ENCODE data around the gene GCHFR.

GCHFR gene

DNA sequence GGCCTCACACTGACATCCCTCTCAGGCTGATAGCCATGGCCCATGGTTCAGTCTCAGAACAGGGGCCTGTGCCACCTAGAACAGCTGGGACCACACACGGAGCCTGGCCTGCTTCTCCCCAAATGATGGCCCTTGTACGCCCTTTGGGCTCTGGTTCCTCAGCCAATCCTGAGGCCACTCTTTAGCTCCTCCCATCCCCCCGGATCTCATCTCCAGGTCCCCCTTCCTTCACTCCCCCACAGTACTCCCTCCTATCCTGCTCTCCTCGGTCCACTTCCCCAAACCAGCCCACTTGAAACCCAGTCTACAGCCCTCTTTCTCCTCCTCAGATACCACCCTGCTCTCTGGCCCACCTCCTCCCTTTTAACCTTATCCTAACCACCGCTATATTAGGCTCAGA, 25.3 kb downstream of the GCHFR start:
- H3K9ac ChIP-seq (ENCODE audit: low read length), result no peak overlapping the region
- TF ChIP-seq, protein P1, sequence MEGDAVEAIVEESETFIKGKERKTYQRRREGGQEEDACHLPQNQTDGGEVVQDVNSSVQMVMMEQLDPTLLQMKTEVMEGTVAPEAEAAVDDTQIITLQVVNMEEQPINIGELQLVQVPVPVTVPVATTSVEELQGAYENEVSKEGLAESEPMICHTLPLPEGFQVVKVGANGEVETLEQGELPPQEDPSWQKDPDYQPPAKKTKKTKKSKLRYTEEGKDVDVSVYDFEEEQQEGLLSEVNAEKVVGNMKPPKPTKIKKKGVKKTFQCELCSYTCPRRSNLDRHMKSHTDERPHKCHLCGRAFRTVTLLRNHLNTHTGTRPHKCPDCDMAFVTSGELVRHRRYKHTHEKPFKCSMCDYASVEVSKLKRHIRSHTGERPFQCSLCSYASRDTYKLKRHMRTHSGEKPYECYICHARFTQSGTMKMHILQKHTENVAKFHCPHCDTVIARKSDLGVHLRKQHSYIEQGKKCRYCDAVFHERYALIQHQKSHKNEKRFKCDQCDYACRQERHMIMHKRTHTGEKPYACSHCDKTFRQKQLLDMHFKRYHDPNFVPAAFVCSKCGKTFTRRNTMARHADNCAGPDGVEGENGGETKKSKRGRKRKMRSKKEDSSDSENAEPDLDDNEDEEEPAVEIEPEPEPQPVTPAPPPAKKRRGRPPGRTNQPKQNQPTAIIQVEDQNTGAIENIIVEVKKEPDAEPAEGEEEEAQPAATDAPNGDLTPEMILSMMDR (IDR thresholded peaks at IDR 0.05; ENCODE audit: low read length), result no peak
- TF ChIP-seq EZH2 (IDR thresholded peaks at IDR 0.05; ENCODE audit: borderline replicate concordance, low read length), result no peak
- H3K79me2 ChIP-seq (ENCODE audit: insufficient read depth, low read length), result no peaks in the 10 kb centered on the region

DNA sequence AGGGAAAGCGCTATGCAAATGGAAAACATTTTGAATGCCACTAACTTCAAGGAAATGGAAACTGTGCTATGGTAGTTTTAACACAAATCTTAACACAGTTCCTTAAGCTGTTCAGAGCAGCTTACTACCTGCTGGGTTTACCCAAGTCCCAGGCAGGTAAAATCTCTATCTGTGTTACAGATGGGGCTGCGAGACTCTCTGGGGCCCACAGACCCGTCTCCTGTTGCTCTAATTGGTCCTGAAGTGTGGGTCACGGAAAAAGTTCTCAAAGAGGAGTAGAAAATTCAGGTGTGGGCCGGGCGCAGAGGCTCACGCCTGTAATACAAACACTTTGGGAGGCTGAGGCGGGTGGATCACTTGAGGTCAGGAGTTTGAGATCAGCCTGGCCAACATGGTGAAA, 26.1 kb downstream of the GCHFR start:
- no peak for TF ChIP-seq EZH2 (IDR thresholded peaks at IDR 0.05; ENCODE audit: borderline replicate concordance, low read length)
- TF ChIP-seq, protein P1 (IDR thresholded peaks at IDR 0.05; ENCODE audit: low read length), result no peak
- H2AFZ ChIP-seq (ENCODE audit: low read length), result no peak overlapping the region
- H3K36me3 ChIP-seq (ENCODE audit: insufficient read depth, low read length), result peaks cover 11% of the 10 kb centered on the region; the same call in 1 of the 2 replicates
- H3K79me2 ChIP-seq (ENCODE audit: insufficient read depth, low read length), result no peaks in the 10 kb centered on the region
- no peak overlapping the region for H3K27ac ChIP-seq (ENCODE audit: low read depth, low read length, poor library complexity, severe bottlenecking)
- no peaks in the 10 kb centered on the region for H3K9me2 ChIP-seq (ENCODE audit: low read depth, low read length)
- no peak overlapping the region for H3K4me3 ChIP-seq (ENCODE audit: low read depth, low read length, poor library complexity, severe bottlenecking)
- no peaks in the 10 kb centered on the region for H3K9me3 ChIP-seq (ENCODE audit: low read length)
- no peak overlapping the region for H3K9ac ChIP-seq (ENCODE audit: low read length)
- no peaks in the 10 kb centered on the region for H4K20me1 ChIP-seq (ENCODE audit: insufficient read depth, low read length)
- no peak overlapping the region for H3K4me2 ChIP-seq (ENCODE audit: low read length)
- H3K27me3 ChIP-seq (ENCODE audit: insufficient read depth, low read length), result no peaks in the 10 kb centered on the region
- H3K4me1 ChIP-seq (ENCODE audit: insufficient read depth, low read length, severe bottlenecking), result peaks cover 11% of the 10 kb centered on the region
- H3F3A ChIP-seq (ENCODE audit: insufficient read depth, low read length), result no peaks in the 10 kb centered on the region

More for the DNA sequence above, 25.3 kb downstream of the GCHFR start:
- Histone ChIP-seq H3F3A (ENCODE audit: insufficient read depth, low read length) (no peaks in the 10 kb centered on the region), H3K9me3 (ENCODE audit: low read length) (no peaks in the 10 kb centered on the region), H4K20me1 (ENCODE audit: insufficient read depth, low read length) (no peaks in the 10 kb centered on the region), H3K4me3 (ENCODE audit: low read depth, low read length, poor library complexity, severe bottlenecking) (no peak overlapping the region), H3K4me1 (ENCODE audit: insufficient read depth, low read length, severe bottlenecking) (peaks cover 11% of the 10 kb centered on the region), H3K9me2 (ENCODE audit: low read depth, low read length) (no peaks in the 10 kb centered on the region), H3K36me3 (ENCODE audit: insufficient read depth, low read length) (peaks cover 11% of the 10 kb centered on the region; the same call in 1 of the 2 replicates), H3K4me2 (ENCODE audit: low read length) (no peak overlapping the region), H3K27ac (ENCODE audit: low read depth, low read length, poor library complexity, severe bottlenecking) (no peak overlapping the region), H2AFZ (ENCODE audit: low read length) (no peak overlapping the region), H3K27me3 (ENCODE audit: insufficient read depth, low read length) (no peaks in the 10 kb centered on the region)

DNA sequence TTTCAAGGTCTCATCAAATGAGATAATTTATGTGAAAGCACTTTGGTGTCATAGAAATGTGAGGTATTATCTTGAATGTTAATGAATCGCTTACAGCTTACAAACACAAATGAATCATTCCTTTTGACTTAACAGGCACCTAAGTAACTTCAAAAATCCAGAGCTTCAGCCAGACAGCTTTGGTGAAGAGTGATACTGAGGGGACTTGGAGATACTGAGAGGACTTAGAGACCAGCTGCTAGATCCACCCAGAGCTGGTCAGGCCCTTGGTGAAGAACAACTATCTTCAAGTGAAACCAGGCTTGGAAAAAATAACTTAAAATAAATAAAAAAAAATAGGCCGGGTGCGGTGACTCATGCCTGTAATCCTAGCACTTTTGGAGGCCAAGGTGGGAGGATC, 26.9 kb downstream of the GCHFR start:
- Histone ChIP-seq H3K4me2 (ENCODE audit: low read length) (no peak overlapping the region), H3K36me3 (ENCODE audit: insufficient read depth, low read length) (peaks cover 11% of the 10 kb centered on the region; the same call in 1 of the 2 replicates), H3K27ac (ENCODE audit: low read depth, low read length, poor library complexity, severe bottlenecking) (no peak overlapping the region), H4K20me1 (ENCODE audit: insufficient read depth, low read length) (no peaks in the 10 kb centered on the region), H3K9me3 (ENCODE audit: low read length) (no peaks in the 10 kb centered on the region), H3K4me1 (ENCODE audit: insufficient read depth, low read length, severe bottlenecking) (peaks cover 11% of the 10 kb centered on the region), H2AFZ (ENCODE audit: low read length) (no peak overlapping the region), H3K27me3 (ENCODE audit: insufficient read depth, low read length) (no peaks in the 10 kb centered on the region), H3K4me3 (ENCODE audit: low read depth, low read length, poor library complexity, severe bottlenecking) (no peak overlapping the region), H3K9ac (ENCODE audit: low read length) (no peak overlapping the region), H3K79me2 (ENCODE audit: insufficient read depth, low read length) (no peaks in the 10 kb centered on the region), H3K9me2 (ENCODE audit: low read depth, low read length) (no peaks in the 10 kb centered on the region), H3F3A (ENCODE audit: insufficient read depth, low read length) (no peaks in the 10 kb centered on the region)
- no peak for TF ChIP-seq EZH2 (IDR thresholded peaks at IDR 0.05; ENCODE audit: borderline replicate concordance, low read length)
- TF ChIP-seq, protein P1 (IDR thresholded peaks at IDR 0.05; ENCODE audit: low read length), result no peak

Measured in OCI-LY1 (cell line).